GM13977 (cell line): ENCODE results near the gene FAHD2A.
"Not testable (repeated sequence)": the region's sequence is repeated elsewhere in the genome, so short reads cannot be mapped to it uniquely, and the experiment has no call there.

Source experiments
- DNase-seq: peaks from one replicate; pipeline ENCODE4 v3.0.0; 2012; ENCODE audit warnings: low spot score
- in situ Hi-C: fragments of 300-500 bp; cut with MboI; formaldehyde crosslinking; loops from one replicate; pipeline ENCODE4 v1.12.0; 2022; ENCODE audit warnings: low sequenced_read_pairs, low pct_unique_long_range_greater_than_20kb, mixed read lengths, inconsistent platforms; ENCODE audit not compliant: unreplicated experiment

FAHD2A gene

GRCh38 chr2:95433973-95434372 lies 31.5 kb downstream of the FAHD2A start:
- in situ Hi-C loops, DNase-seq: not testable (repeated sequence)

- DNase-seq, in situ Hi-C loops: not testable (repeated sequence)
Measured at GRCh38 chr2:95434507-95435076, 32.1 kb downstream of the FAHD2A start.

DNA sequence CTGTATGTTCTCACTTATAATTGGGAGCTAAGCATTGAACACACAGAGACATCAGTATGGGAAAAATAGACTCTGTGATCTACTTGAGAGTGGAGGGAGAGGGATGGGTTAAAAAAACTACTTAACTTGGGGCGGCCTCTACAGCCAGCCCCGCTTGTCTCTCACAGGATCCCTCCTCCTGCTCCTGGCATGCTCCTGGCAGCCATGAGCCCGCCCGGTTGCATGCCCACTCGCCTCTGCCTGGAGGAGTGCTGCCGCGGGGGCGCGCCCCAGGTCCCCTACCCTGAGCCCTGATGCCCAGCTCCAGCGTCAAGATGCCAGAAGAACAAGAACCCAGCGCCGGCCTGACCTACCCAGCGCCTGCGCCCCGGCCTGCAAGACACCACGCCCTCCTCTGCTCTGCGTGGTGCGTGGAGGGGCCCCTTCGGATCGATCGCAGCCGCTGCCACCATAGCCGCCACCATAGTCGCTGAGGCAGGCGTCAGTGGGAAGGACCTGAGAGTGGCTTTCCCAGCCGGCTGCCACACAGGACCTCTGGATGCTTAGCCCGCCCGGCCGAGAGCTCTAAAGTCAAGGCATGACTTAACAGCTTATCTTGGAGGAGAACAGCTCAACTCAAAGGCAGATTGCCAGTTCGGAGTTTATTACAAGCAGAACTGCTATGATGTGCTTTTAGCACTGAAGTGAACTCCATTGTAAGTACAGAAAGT lies 32.8 kb downstream of the FAHD2A start:
- DNase-seq, in situ Hi-C loops: not testable (repeated sequence)

GRCh38 chr2:95435872-95436209 lies 33.3 kb downstream of the FAHD2A start:
- in situ Hi-C loops, DNase-seq: not testable (repeated sequence)

DNA sequence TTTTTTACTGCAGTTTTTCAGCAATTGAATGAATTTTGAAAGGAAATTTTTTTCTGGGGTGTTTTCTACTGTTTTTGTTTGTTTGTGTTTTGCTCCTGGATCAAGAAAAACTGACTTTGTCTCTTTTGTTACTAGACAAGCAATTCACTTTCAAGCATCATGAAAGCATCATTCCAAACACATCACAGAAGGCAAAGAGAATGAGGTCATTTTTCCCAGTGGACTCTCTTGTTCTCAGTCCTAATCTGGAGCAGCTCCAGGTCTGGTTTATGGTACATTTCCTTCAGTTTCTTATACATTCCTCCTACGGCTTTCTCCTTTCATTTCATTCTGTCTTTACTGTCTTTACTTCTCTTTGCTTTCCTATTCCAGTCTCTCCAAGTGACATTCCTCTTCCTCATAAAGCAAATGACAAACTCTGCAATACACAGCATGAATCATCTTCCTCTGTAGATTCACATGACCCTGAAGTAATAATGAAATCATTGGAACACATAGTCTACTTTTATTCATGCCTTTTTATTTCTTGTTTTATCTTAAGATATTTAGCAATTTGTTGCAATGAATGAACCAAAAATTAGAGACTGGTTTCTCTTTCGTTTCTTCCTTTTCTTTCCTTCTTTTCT lies 40.1 kb downstream of the FAHD2A start:
- DNase-seq, in situ Hi-C loops: not testable (repeated sequence)

DNA sequence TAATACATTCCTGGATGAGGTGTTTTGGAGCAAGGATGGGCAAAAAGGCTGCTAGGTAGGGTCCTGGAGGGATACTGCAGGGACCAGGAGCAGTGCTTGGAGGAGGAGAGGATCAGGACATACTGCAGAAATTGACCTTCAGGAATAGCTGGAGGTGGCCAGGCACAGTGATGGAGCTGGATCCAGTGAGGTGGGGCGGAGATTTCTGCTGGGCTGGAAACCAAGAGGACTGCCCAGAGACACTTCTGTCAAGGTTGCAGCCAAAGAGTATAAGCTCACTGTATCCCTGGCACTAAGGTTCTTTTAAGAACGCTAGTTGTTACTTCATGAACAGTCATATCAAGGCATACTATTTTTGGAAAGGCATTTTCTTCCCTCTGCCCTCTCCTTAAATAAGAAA lies 42.8 kb downstream of the FAHD2A start:
- in situ Hi-C loops, DNase-seq: not testable (repeated sequence)

DNA sequence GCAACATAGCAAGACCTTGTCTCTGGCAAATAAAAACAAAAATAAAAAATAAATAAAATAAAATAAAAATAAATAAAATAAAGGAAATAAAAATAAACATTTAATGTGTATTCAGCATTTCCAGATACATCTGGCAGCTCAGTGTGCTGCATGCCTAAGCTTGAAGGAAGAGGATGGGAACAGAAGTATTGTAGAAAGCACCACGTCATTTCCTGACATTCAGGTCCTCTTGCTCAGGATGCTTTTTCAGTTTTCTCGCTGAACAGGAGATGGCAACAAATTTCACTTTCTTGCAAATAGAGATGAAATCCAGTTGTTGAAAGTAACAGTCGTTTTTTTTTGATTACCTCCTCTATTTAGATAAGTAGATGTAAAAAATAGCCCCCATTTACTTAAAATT lies 60.8 kb downstream of the FAHD2A start:
- in situ Hi-C loops, result not testable (repeated sequence)

More for the DNA sequence above, 60.8 kb downstream of the FAHD2A start:
- DNase-seq, result not testable (repeated sequence)
